ENCODE results near the gene SPIB. TPM values are rescaled to one million over a fixed set of nuclear protein-coding genes. Genes with fewer than 3 reads are reported as not detected.

SPIB gene
- total RNA-seq, 1 donor from 2014 or later = not detected

DNA sequence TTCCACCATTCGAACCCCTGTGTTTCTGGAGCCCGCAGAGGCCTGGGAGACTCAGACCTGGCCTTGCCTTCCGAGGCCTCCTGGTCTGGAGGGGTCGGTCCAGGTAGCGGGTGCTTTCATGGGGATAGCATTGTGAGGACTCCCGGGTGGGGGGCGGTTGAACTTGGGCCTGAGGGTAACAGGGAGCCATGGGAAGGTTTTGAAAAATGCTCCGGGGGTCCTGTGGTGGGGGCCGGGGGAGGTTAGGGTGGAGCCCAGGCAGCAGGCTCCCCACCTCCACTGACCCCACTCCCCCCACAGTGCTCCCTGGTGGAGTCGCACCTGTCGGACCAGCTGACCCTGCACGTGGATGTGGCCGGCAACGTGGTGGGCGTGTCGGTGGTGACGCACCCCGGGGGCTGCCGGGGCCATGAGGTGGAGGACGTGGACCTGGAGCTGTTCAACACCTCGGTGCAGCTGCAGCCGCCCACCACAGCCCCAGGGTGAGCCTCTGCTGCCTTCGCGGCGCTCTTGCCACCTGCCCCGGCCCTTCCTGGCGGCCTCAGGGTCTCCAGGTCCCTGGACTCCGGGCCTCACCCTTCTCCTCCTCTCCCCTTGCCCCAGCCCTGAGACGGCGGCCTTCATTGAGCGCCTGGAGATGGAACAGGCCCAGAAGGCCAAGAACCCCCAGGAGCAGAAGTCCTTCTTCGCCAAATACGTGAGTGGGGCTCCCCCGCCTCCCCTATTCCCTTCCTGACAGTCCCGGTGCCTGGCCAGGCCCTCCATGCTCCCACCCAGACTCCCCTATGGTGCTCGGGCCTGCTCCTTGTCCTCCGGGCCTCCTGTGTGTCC lies 61.8 kb downstream of the SPIB start:
- no peak overlapping the region for H3K4me3 Mint-ChIP-seq
- H3K4me1 Mint-ChIP-seq = peaks cover 12% of the 10 kb centered on the region
- peaks cover 18% of the 10 kb centered on the region for H3F3A ChIP-seq (ENCODE audit: low read depth)
- H2AFZ ChIP-seq (replicated peaks) = no peak overlapping the region
- no peak overlapping the region for H3K4me2 ChIP-seq
- DNase-seq (ENCODE audit: low spot score) = no peak
- H3K9me3 Mint-ChIP-seq = peaks cover 21% of the 10 kb centered on the region
- H3K27me3 Mint-ChIP-seq (ENCODE audit: insufficient read depth, low read depth) = peaks cover 5% of the 10 kb centered on the region
- no peaks in the 10 kb centered on the region for H3K36me3 ChIP-seq
- no peak overlapping the region for H3K27ac Mint-ChIP-seq
- H3K27ac ChIP-seq = no peak overlapping the region
- no peak overlapping the region for H3K4me3 ChIP-seq
- no peak overlapping the region for H3K9ac ChIP-seq
- peaks cover 26% of the 10 kb centered on the region for H3K36me3 Mint-ChIP-seq
- TF ChIP-seq EZH2 (IDR thresholded peaks at IDR 0.05) (no peak), EZH2phosphoT487 (IDR thresholded peaks at IDR 0.05) (no peak)
- TF ChIP-seq, protein P1, sequence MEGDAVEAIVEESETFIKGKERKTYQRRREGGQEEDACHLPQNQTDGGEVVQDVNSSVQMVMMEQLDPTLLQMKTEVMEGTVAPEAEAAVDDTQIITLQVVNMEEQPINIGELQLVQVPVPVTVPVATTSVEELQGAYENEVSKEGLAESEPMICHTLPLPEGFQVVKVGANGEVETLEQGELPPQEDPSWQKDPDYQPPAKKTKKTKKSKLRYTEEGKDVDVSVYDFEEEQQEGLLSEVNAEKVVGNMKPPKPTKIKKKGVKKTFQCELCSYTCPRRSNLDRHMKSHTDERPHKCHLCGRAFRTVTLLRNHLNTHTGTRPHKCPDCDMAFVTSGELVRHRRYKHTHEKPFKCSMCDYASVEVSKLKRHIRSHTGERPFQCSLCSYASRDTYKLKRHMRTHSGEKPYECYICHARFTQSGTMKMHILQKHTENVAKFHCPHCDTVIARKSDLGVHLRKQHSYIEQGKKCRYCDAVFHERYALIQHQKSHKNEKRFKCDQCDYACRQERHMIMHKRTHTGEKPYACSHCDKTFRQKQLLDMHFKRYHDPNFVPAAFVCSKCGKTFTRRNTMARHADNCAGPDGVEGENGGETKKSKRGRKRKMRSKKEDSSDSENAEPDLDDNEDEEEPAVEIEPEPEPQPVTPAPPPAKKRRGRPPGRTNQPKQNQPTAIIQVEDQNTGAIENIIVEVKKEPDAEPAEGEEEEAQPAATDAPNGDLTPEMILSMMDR (IDR thresholded peaks at IDR 0.05) = no peak
- peaks cover 14% of the 10 kb centered on the region for H4K20me1 ChIP-seq (ENCODE audit: low read depth)
- no peaks in the 10 kb centered on the region for H3K9me3 ChIP-seq (ENCODE audit: low read depth)
- H3K79me2 ChIP-seq (ENCODE audit: low read depth) = peaks cover 32% of the 10 kb centered on the region
- peaks cover 4% of the 10 kb centered on the region for H3K4me1 ChIP-seq
- no peaks in the 10 kb centered on the region for H3K27me3 ChIP-seq

Other genes with a start within 250 kb of the SPIB start
- 1.6 and 6.7 TPM in 2 replicates for gene MYH14, start 215.3 kb upstream of the SPIB start, total RNA-seq (ENCODE audit: low replicate concordance)
- 0.41 and 1.2 TPM in 2 replicates for gene KCNC3, start 89.6 kb upstream of the SPIB start, total RNA-seq (ENCODE audit: low replicate concordance)
- gene NAPSA, start 53.3 kb upstream of the SPIB start, total RNA-seq (ENCODE audit: low replicate concordance) = 0.11 and 2.3 TPM in 2 replicates
- 25.4 and 47.2 TPM in 2 replicates for gene NR1H2, start 42.5 kb upstream of the SPIB start, total RNA-seq (ENCODE audit: low replicate concordance)
- 36.7 and 123 TPM in 2 replicates for gene POLD1, start 34.6 kb upstream of the SPIB start, total RNA-seq (ENCODE audit: low replicate concordance)
- 0.65 and 0.77 TPM in 2 replicates for gene MYBPC2, start 14.0 kb downstream of the SPIB start, total RNA-seq (ENCODE audit: low replicate concordance)
- gene EMC10, start 57.6 kb downstream of the SPIB start, total RNA-seq (ENCODE audit: low replicate concordance) = 32.9 and 127 TPM in 2 replicates
- gene GARIN5A, start 57.9 kb downstream of the SPIB start, total RNA-seq (ENCODE audit: low replicate concordance) = 5.6 and 8.4 TPM in 2 replicates
- 1.7 and 2.4 TPM in 2 replicates for gene JOSD2, start 92.3 kb downstream of the SPIB start, total RNA-seq (ENCODE audit: low replicate concordance)
- gene ASPDH, start 95.0 kb downstream of the SPIB start, total RNA-seq (ENCODE audit: low replicate concordance) = not detected in 2 replicates
- gene LRRC4B, start 149.5 kb downstream of the SPIB start, total RNA-seq (ENCODE audit: low replicate concordance) = 12.0 and 54.6 TPM in 2 replicates
- 0.41 and 1.1 TPM in 2 replicates for gene SYT3, start 220.9 kb downstream of the SPIB start, total RNA-seq (ENCODE audit: low replicate concordance)
- gene C19orf81, start 230.5 kb downstream of the SPIB start, total RNA-seq (ENCODE audit: low replicate concordance) = 1.3 and 6.0 TPM in 2 replicates

All from neural progenitor cell (in vitro differentiated cells).